SK-N-MC (cell line): Measurements from ENCODE around the gene ARL5A.

Experiments used
- DNase-seq: peaks from one replicate; pipeline ENCODE4 v3.0.0-alpha.2; 2011; ENCODE audit warnings: low read depth, low spot score
- H3K27ac ChIP-seq: fragments of 200-600 bp; sonication (generic); 2 replicates; pipeline ENCODE4 v1.5.1; 2016; ENCODE audit warnings: mixed run types
- H3K36me3 ChIP-seq: fragments of 200-600 bp; sonication (generic); 2 replicates; pipeline ENCODE4 v1.6.1; 2017; ENCODE audit warnings: antibody characterized with exemption, low read length, mixed read lengths; ENCODE audit not compliant: insufficient read depth
- H3K4me3 ChIP-seq: fragments of 200-600 bp; sonication (generic); 2 replicates; pipeline ENCODE4 v1.5.1; 2016
- H3K9ac ChIP-seq: fragments of 200-600 bp; sonication (generic); 2 replicates; pipeline ENCODE4 v1.8.0; 2017; ENCODE audit warnings: mixed run types, mixed read lengths; ENCODE audit not compliant: insufficient read length
- H3K9me3 ChIP-seq: fragments of 200-600 bp; sonication (generic); 2 replicates; pipeline ENCODE4 v1.6.1; 2017; ENCODE audit warnings: low read depth, mild to moderate bottlenecking, antibody characterized with exemption, low read length, moderate library complexity, mixed read lengths
- EZH2 ChIP-seq: fragments of 200-600 bp; sonication (generic); IDR thresholded peaks from one replicate; pipeline ENCODE4 v1.6.1; 2017; ENCODE audit warnings: antibody characterized with exemption
- FOXP2 ChIP-seq: optimal IDR thresholded peaks from 2 replicates; pipeline ENCODE3; 2011; ENCODE audit warnings: mild to moderate bottlenecking, moderate library complexity; ENCODE audit not compliant: insufficient read depth; ENCODE audit errors: extremely low read length, control extremely low read depth
- POLR2AphosphoS5 ChIP-seq: IDR thresholded peaks from 2 replicates; pipeline ENCODE4 v1.6.1; 2012; ENCODE audit warnings: mild to moderate bottlenecking, low read depth, low read length, borderline replicate concordance

The ARL5A gene

GRCh38 chr2:151827564-151828142 lies 568 bp downstream of the ARL5A start:
- peak overlapping the region; percentile 65; the same call in 1 of the 2 replicates for H3K27ac ChIP-seq
- H3K36me3 ChIP-seq: peaks cover 10% of the 10 kb centered on the region; the same call in 1 of the 2 replicates
- H3K4me3 ChIP-seq: peak overlapping the region; percentile 90
- no peak for TF ChIP-seq FOXP2
- TF ChIP-seq EZH2: no peak
- no peak for TF ChIP-seq POLR2AphosphoS5
- no peak for DNase-seq
- H3K9ac ChIP-seq: peak overlapping the region; percentile 89
- H3K9me3 ChIP-seq: no peaks in the 10 kb centered on the region

GRCh38 chr2:151826737-151827157 lies 1.5 kb downstream of the ARL5A start:
- Histone ChIP-seq H3K4me3 (peak overlapping the region; percentile 90), H3K9me3 (no peaks in the 10 kb centered on the region), H3K36me3 (peaks cover 10% of the 10 kb centered on the region; the same call in 1 of the 2 replicates), H3K27ac (no peak overlapping the region), H3K9ac (peak overlapping the region; percentile 89)
- no peak for TF ChIP-seq EZH2
- DNase-seq: no peak

- no peak for TF ChIP-seq EZH2
- no peak for TF ChIP-seq POLR2AphosphoS5
- TF ChIP-seq FOXP2: no peak
- H3K36me3 ChIP-seq: peaks cover 14% of the 10 kb centered on the region
- no peak for DNase-seq
- no peak overlapping the region for H3K27ac ChIP-seq
- H3K9me3 ChIP-seq: no peaks in the 10 kb centered on the region
- no peak overlapping the region for H3K9ac ChIP-seq
- H3K4me3 ChIP-seq: no peak overlapping the region
Observed at GRCh38 chr2:151824886-151825285, 3.3 kb downstream of the ARL5A start.

- no peak for DNase-seq
- H3K9ac ChIP-seq: no peak overlapping the region
- H3K36me3 ChIP-seq: peaks cover 15% of the 10 kb centered on the region
- no peak for TF ChIP-seq POLR2AphosphoS5
- TF ChIP-seq FOXP2: no peak
- no peak for TF ChIP-seq EZH2
- no peak overlapping the region for H3K4me3 ChIP-seq
- H3K9me3 ChIP-seq: no peaks in the 10 kb centered on the region
- no peak overlapping the region for H3K27ac ChIP-seq
Observed at GRCh38 chr2:151823651-151824050, 4.6 kb downstream of the ARL5A start.

GRCh38 chr2:151819920-151820319 lies 8.3 kb downstream of the ARL5A start:
- Histone ChIP-seq H3K9me3 (no peaks in the 10 kb centered on the region), H3K9ac (no peak overlapping the region), H3K4me3 (no peak overlapping the region), H3K36me3 (peaks cover 43% of the 10 kb centered on the region), H3K27ac (no peak overlapping the region)
- DNase-seq: no peak
- no peak for TF ChIP-seq FOXP2

GRCh38 chr2:151817929-151818328 lies 10.3 kb downstream of the ARL5A start:
- Histone ChIP-seq H3K27ac (no peak overlapping the region), H3K9ac (no peak overlapping the region), H3K36me3 (peaks cover 54% of the 10 kb centered on the region), H3K4me3 (no peak overlapping the region), H3K9me3 (no peaks in the 10 kb centered on the region)
- TF ChIP-seq FOXP2 (no peak), POLR2AphosphoS5 (no peak), EZH2 (no peak)
- no peak for DNase-seq

GRCh38 chr2:151816843-151817242 lies 11.4 kb downstream of the ARL5A start:
- H3K27ac ChIP-seq: no peak overlapping the region
- no peak overlapping the region for H3K9ac ChIP-seq
- TF ChIP-seq EZH2 (no peak), FOXP2 (no peak), POLR2AphosphoS5 (no peak)
- no peak for DNase-seq
- peaks cover 65% of the 10 kb centered on the region for H3K36me3 ChIP-seq
- H3K9me3 ChIP-seq: no peaks in the 10 kb centered on the region
- no peak overlapping the region for H3K4me3 ChIP-seq

GRCh38 chr2:151815821-151816489 lies 12.3 kb downstream of the ARL5A start:
- no peak for TF ChIP-seq EZH2
- TF ChIP-seq FOXP2: no peak
- TF ChIP-seq POLR2AphosphoS5: no peak
- H3K4me3 ChIP-seq: no peak overlapping the region
- H3K9me3 ChIP-seq: peaks cover 3% of the 10 kb centered on the region; the same call in 1 of the 2 replicates
- no peak for DNase-seq
- no peak overlapping the region for H3K9ac ChIP-seq
- no peak overlapping the region for H3K27ac ChIP-seq
- peaks cover 71% of the 10 kb centered on the region for H3K36me3 ChIP-seq

GRCh38 chr2:151810489-151810888 lies 17.7 kb downstream of the ARL5A start:
- Histone ChIP-seq H3K9me3 (peaks cover 3% of the 10 kb centered on the region; the same call in 1 of the 2 replicates), H3K27ac (no peak overlapping the region), H3K4me3 (no peak overlapping the region), H3K9ac (no peak overlapping the region), H3K36me3 (peaks cover 73% of the 10 kb centered on the region)
- TF ChIP-seq FOXP2 (no peak), EZH2 (no peak), POLR2AphosphoS5 (no peak)
- DNase-seq: no peak
